Caki2 (cell line): ENCODE results near the gene FAM163B. TPM values are rescaled to one million over a fixed set of nuclear protein-coding genes. Genes with fewer than 3 reads are reported as not detected.

Experiments used
- DNase-seq: peaks from one replicate; pipeline ENCODE4 v3.0.0-alpha.2; 2015; ENCODE audit warnings: low read depth
- in situ Hi-C: cut with HindIII; loops from 2 replicates; pipeline ENCODE4 v1.10.0; 2016; ENCODE audit warnings: low sequenced_read_pairs, low pct_unique_long_range_greater_than_20kb, mixed read lengths
- total RNA-seq: library from RNA; depleted of rRNA; stranded (reverse); fragments of >200 nt; shearing (Covaris generic); gene quantifications from 2 replicates; pipeline ENCODE4 v1.2.3, GENCODE V29; 2014; ENCODE audit warnings: low replicate concordance

FAM163B gene
- total RNA-seq, 1 experiment from 2014 or later, result not detected

DNA sequence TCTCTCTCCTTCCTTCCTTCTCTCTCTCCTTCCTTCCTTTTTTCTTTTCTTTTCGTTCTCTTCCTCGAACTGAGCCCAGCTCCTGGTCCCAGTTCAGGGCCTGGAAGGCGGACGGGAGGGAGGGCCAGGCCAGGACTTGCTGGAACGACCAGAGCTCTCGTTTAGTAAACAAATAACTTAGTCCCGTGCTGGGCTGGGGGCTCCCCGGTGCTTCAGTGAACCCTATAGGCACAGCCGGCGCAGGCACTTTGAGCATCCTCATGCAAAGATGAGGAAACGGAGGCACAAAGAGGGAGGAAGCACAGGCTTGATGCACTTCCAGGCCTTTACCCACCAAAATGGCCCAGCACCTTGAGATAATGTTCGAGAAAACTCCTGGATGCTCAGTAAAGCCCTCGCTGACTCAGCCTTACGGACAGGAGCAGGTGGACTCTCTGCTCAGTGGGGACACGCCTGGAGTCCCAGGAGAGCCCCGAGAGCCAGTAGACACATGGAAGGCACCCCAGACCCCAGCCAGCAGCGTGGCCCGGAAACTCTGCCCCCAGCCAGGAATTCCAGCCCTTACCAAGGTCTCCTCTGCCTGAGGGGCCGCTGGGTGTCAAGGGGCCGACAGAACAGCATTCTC is 18.8 kb downstream of the FAM163B start:
- in situ Hi-C loops, result no loop called here

DNA sequence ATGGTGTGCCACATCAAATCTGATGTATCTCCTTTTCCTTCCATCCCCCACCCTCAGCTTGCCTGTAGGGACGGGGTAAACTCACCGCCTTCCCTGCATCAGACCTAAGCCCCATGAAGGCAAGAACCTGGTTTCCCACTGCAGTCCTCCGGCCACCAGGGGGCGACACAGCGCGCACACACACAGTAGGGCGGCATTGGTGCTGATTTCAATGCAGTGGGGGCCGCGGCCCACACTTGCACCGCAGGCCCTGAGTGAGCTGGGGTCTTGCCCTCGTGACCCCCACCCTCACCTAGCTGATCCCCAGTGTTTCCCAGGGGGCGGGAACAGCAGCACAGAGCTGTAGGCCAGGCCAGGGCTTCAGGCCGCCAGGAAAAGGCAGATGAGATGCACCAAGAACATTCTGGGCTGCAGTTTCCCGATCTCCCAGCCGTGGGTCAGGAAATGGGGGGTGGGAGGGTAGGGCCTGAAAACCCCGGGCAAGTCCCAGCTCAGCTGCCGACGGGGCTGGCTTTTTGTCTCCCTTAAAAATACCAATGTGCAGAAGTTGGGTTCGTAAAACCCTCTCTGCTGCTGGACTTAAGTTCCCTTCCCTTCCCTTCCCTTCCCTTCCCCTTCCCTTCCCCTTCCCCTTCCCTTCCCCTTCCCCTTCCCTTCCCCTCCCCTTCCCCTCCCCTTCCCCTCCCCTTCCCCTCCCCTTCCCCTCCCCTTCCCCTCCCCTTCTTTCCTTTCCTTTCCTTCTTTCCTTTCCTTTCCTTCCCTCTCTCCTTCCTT is 19.5 kb downstream of the FAM163B start:
- DNase-seq, result no peak
- in situ Hi-C loops, result no loop called here

More for the DNA sequence above, 18.8 kb downstream of the FAM163B start:
- no peak for DNase-seq

DNA sequence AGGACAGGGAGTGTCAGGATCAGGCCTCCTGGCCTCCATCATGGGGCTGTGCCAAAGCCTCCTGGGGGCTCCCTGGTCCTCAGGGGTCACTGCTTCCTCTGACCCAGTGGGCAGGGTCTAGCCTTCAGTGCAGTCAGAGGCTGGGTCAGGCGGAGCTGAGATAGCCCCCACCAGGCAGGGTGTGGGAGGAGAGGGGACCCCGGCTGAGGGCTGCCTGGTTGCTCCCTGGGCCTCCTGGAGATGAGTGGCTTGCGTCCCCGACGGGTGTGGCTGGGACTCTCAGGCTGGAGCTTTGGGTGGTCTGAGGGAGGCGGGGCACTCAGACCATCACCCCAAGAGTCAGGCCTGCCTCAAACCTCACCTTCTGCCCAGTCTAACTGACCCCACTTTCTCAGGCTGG is 21.7 kb downstream of the FAM163B start:
- in situ Hi-C loops, result no loop called here
- DNase-seq, result no peak

DNA sequence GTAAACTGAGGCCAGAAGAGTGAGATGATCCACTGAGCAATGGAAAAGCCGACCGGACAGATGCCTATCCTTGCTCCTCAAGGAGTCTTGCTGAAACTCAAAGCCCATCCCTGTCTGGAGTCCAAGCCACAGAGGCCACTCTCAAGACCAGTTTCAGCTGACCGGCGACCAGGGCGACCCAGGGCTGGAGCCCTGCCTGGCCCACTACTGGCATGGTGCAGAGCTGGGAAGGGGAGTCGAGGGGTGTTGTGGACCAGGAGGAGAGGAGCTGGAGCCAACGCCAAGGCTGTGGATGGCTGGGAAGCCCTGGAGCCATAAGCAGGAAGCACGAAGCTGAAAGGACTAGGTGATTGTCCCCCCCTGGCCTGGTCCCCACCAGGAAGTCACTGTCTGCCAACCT is 22.1 kb downstream of the FAM163B start:
- DNase-seq, result no peak
- in situ Hi-C loops, result no loop called here

- no peak for DNase-seq
- in situ Hi-C loops, result no loop called here
Measured at GRCh38 chr9:133585481-133586351, 23.5 kb downstream of the FAM163B start.

DNA sequence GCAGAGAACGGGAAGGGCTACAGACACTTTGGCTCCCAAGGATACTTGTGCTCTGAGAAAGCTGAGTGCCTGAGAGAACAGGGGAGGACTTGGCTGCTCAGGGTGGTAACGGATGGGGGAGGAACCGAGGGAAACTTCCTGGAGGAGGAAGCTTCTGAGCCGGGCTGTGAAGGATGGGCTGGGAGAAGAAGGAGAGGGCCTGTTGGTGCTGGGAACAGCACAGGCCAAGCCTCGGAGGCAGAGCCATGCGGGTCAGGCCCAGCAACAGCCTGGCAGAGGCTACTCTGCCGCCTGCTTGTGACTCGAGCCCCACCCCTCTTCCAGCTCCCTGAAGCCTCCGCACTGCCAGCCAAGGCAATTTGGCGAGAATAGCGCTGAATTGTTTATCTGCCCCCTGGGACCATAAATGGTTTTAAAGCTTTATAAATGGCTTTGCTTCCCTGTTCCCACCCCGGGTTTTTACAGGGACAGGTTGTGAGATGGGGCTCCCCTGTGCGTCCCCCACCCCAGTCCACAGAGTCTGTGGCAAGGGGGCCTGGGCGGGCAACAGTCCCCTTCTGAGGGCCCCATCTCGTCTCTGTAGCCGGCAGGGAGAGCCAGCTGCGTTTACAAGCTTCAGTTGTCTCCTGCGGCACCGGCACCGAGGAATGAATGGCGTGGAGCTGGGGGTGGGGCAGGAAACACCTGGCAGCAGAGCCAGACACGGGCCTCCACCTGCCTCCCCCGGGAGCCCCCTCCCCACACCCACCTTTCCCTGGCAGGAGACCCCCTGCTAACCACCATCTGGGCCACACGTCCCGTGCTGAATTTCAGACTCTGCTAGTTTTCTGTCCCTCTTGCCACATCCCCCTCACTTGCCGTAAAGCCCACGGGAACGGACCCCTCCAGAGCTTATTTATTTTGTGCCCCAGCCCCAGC is 24.4 kb downstream of the FAM163B start:
- DNase-seq, result no peak
- in situ Hi-C loops, result no loop called here

DNA sequence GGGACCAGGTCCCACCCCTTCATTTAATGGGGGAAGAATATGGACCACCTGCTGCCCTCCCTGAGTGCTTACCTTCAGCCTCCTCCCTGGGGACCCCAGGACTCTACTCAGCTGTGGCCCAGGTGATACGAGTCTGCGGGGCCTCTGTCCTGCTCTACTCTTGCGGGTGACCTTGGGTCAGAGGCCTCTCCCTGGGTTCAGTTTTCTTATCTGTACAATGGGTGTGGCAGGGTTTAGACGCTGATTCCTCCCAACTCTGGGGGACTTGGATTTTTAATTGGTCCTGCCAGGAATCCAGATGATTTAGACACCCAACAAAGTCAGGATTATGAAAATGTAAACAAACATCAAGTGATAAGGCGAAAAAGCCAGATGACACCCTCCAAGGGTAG is 25.0 kb downstream of the FAM163B start:
- no peak for DNase-seq
- in situ Hi-C loops, result no loop called here

- DNase-seq, result no peak
- in situ Hi-C loops, result no loop called here
Measured at GRCh38 chr9:133583586-133583985, 25.6 kb downstream of the FAM163B start.

GRCh38 chr9:133583111-133583510 is 26.1 kb downstream of the FAM163B start:
- in situ Hi-C loops, result no loop called here
- no peak for DNase-seq

GRCh38 chr9:133582501-133583045 is 26.6 kb downstream of the FAM163B start:
- in situ Hi-C loops, result no loop called here
- no peak for DNase-seq

DNA sequence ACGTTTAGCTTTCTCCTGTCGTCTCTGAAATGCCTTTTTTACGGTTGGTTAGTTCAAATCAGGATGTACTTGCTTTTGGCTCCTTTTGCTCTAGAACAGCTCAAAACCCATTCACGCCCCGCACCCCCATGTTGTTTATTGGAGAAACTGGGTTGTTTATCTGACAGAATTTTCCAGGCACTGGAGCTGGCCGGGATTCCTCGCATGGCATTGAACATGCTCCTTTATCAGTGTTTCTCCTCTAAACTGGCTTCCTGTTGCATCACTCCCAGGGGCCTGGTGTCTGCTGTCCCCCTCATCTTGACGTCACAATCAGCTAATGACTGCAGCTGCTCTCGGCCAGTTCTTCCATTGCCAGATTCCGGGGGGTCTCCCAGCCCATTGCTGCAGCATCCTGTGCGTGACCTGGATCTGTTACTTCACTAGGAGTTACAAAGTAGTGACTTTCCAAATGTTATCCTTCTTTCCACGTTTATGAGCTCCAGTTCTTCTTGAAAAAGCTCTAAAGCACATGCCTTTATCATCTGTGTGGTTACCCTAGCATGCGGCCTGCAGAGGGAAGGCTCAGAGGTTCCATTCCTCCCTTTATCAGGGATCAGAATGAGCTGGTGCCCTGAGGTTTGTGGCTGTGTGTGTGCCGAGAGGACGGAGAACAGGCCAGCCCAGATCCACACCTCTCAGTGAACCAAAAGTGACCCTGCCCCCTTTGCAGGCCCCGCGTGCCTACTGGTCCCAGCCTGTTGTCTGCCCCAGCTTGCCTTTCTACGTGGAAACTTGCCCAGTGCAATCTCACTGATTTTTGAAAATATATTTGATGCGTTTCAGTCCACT is 27.5 kb downstream of the FAM163B start:
- in situ Hi-C loops, result no loop called here
- DNase-seq, result no peak

DNA sequence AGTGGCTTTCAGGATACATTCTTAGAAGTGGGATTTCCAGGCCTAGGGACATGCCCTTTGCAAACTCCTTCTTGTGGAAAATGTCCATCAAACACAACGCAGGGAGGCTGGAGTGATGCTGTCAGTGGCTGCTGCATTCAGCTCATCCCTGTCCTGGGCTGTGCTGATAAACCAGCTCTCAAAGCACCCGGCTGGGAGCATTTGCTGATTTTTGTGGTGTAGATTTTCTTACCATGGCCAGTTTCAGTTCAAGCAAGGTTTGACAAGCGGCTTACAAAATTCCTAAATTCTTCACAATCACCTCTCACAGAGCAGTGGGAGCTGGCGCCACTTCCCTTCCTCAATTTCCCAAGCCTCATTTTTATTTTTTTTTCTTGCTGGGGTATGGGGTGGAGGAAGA is 28.2 kb downstream of the FAM163B start:
- no peak for DNase-seq
- in situ Hi-C loops, result no loop called here

GRCh38 chr9:133580419-133580738 is 28.8 kb downstream of the FAM163B start:
- DNase-seq, result no peak
- in situ Hi-C loops, result no loop called here

- DNase-seq, result no peak
- in situ Hi-C loops, result no loop called here
Measured at GRCh38 chr9:133579601-133580418, 29.4 kb downstream of the FAM163B start.

DNA sequence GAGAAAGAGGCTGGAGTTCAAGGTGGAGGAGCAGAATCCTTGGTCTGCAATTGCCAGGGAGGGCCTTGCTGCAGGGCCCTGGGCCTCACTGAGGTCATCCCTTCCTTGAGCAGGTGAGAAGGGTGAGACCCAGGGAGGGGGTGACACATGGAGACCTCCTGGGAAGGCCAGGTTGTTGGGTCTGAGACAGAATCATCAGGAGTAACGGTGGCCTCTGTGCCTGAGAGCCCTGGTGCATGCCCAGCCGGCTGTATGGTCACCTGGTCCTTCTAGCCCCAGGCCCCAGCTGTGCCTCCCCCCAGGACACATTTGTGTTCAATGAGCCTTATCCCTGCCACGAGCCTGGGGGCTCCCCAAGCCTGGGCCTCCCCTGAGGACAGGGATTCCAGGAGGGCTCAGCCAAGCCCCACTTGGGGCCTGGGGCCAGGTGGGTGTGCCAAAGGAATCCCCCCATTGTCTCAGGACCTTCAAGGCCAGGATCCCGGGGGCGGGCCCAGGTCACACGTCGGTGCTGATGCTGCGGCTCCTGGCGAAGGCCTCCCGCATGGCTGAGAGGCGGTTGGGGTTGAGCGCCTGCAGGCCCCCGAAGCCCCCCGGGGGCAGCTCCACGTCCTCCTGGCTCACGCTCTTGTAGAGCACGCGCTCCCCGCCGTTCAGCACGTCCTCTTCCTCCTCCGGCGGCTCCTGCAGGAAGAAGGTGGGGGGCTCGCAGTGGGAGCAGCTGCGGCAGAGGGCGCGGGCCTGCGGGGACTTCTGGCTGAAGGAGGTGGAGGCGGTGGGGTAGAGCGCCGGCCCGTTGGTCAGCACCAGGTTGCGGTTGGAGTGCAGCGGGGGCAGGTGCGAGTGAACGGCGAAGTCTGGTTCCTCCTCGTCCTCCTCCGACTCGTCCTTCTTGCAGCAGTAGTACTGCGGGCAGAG is 30.4 kb downstream of the FAM163B start:
- no peak for DNase-seq
- in situ Hi-C loops, result no loop called here

DNA sequence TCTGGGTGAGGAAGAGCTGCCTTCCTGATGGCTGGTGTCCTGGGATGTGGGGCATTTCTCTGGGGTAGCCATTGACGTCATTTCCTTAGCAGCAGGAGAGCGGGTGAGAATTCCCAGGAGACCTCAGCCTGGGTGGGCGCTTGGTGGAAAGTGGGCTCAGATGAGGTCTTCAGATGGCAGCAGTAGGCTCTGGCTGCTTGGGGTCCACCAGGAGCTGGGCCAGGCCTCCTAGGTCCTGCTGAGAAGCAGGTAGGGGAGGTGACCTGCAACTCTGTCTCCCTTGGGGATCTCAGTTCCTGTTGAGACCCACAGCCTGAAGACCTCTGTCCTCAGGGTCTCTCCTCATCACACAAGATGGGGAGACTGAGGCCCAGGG is 31.5 kb downstream of the FAM163B start:
- DNase-seq, result no peak
- in situ Hi-C loops, result no loop called here
